Osteocyte (in vitro differentiated cells): ENCODE measurements around the gene SCIN. TPM values are rescaled to one million over a fixed set of nuclear protein-coding genes. Genes with fewer than 3 reads are reported as not detected.

Experiments
- DNase-seq: peaks from one replicate; pipeline ENCODE4 v3.0.0; 2021; ENCODE audit warnings: mixed read lengths; ENCODE audit not compliant: unreplicated experiment; ENCODE audit errors: extremely low spot score
- H3K27ac Mint-ChIP-seq: one replicate; pipeline ENCODE4 v1.8.0; 2021; ENCODE audit warnings: mild to moderate bottlenecking, mixed read lengths; ENCODE audit not compliant: unreplicated experiment
- H3K27me3 Mint-ChIP-seq: one replicate; pipeline ENCODE4 v1.8.0; 2021; ENCODE audit warnings: mixed read lengths; ENCODE audit not compliant: unreplicated experiment
- H3K36me3 Mint-ChIP-seq: one replicate; pipeline ENCODE4 v1.8.0; 2021; ENCODE audit warnings: mixed read lengths; ENCODE audit not compliant: unreplicated experiment
- H3K4me1 Mint-ChIP-seq: one replicate; pipeline ENCODE4 v1.8.0; 2021; ENCODE audit warnings: mixed read lengths; ENCODE audit not compliant: unreplicated experiment
- H3K4me3 Mint-ChIP-seq: one replicate; pipeline ENCODE4 v1.8.0; 2021; ENCODE audit warnings: mild to moderate bottlenecking, moderate library complexity, mixed read lengths; ENCODE audit not compliant: unreplicated experiment
- H3K9me3 Mint-ChIP-seq: one replicate; pipeline ENCODE4 v1.8.0; 2021; ENCODE audit warnings: mixed read lengths; ENCODE audit not compliant: unreplicated experiment
- CTCF ChIP-seq: fragments of 200-600 bp; sonication (generic); IDR thresholded peaks from 2 replicates; pipeline ENCODE4 v1.5.0; 2021; ENCODE audit warnings: antibody characterized with exemption, mild to moderate bottlenecking, moderate library complexity
- total RNA-seq: library from RNA; stranded (reverse); gene quantifications from 2 replicates; pipeline ENCODE4 v1.2.1, GENCODE V29; 2021

The SCIN gene
- total RNA-seq, 1 donor from 2014 or later, result 1.6 TPM

- no peak for DNase-seq
- Mint-ChIP-seq H3K4me3 (no peak overlapping the region), H3K4me1 (peaks cover 22% of the 10 kb centered on the region), H3K36me3 (no peaks in the 10 kb centered on the region), H3K27ac (no peak overlapping the region), H3K9me3 (no peaks in the 10 kb centered on the region), H3K27me3 (peaks cover 21% of the 10 kb centered on the region)
- no peak for TF ChIP-seq CTCF
Observed at GRCh38 chr7:12567015-12567414, 3.5 kb upstream of the SCIN start.

GRCh38 chr7:12569673-12570072 lies 847 bp upstream of the SCIN start:
- no peaks in the 10 kb centered on the region for H3K9me3 Mint-ChIP-seq
- no peak for TF ChIP-seq CTCF
- H3K27ac Mint-ChIP-seq, result no peak overlapping the region
- DNase-seq, result no peak
- H3K4me1 Mint-ChIP-seq, result peaks cover 27% of the 10 kb centered on the region
- peak overlapping the region; percentile 79 for H3K4me3 Mint-ChIP-seq
- H3K27me3 Mint-ChIP-seq, result peaks cover 21% of the 10 kb centered on the region
- H3K36me3 Mint-ChIP-seq, result no peaks in the 10 kb centered on the region

GRCh38 chr7:12570168-12570533 lies 369 bp upstream of the SCIN start:
- H3K27me3 Mint-ChIP-seq, result peaks cover 21% of the 10 kb centered on the region
- H3K27ac Mint-ChIP-seq, result no peak overlapping the region
- DNase-seq, result no peak
- no peaks in the 10 kb centered on the region for H3K36me3 Mint-ChIP-seq
- H3K9me3 Mint-ChIP-seq, result no peaks in the 10 kb centered on the region
- TF ChIP-seq CTCF, result no peak
- peak overlapping the region; percentile 79 for H3K4me3 Mint-ChIP-seq
- H3K4me1 Mint-ChIP-seq, result peaks cover 24% of the 10 kb centered on the region

- Mint-ChIP-seq H3K9me3 (no peaks in the 10 kb centered on the region), H3K4me3 (no peak overlapping the region), H3K36me3 (no peaks in the 10 kb centered on the region), H3K27me3 (peaks cover 21% of the 10 kb centered on the region), H3K27ac (no peak overlapping the region), H3K4me1 (peaks cover 22% of the 10 kb centered on the region)
- TF ChIP-seq CTCF, result no peak
- DNase-seq, result no peak
Observed at GRCh38 chr7:12571691-12572090, 1.2 kb downstream of the SCIN start.

- no peak overlapping the region for H3K4me3 Mint-ChIP-seq
- H3K4me1 Mint-ChIP-seq, result peaks cover 22% of the 10 kb centered on the region
- no peaks in the 10 kb centered on the region for H3K9me3 Mint-ChIP-seq
- peaks cover 24% of the 10 kb centered on the region for H3K27me3 Mint-ChIP-seq
- H3K27ac Mint-ChIP-seq, result peak overlapping the region; percentile 14
- H3K36me3 Mint-ChIP-seq, result no peaks in the 10 kb centered on the region
- no peak for TF ChIP-seq CTCF
- DNase-seq, result no peak
Observed at GRCh38 chr7:12572941-12573575, 2.5 kb downstream of the SCIN start.
